GM19025 (cell line): ENCODE measurements around the gene DPF1.

Experiments
- ATAC-seq: cut with Tn5 transposase; IDR thresholded peaks from one replicate; pipeline ENCODE4 v1.9.1; 2021; ENCODE audit warnings: mild to moderate bottlenecking, low read depth, moderate library complexity; ENCODE audit not compliant: unreplicated experiment

Gene DPF1

DNA sequence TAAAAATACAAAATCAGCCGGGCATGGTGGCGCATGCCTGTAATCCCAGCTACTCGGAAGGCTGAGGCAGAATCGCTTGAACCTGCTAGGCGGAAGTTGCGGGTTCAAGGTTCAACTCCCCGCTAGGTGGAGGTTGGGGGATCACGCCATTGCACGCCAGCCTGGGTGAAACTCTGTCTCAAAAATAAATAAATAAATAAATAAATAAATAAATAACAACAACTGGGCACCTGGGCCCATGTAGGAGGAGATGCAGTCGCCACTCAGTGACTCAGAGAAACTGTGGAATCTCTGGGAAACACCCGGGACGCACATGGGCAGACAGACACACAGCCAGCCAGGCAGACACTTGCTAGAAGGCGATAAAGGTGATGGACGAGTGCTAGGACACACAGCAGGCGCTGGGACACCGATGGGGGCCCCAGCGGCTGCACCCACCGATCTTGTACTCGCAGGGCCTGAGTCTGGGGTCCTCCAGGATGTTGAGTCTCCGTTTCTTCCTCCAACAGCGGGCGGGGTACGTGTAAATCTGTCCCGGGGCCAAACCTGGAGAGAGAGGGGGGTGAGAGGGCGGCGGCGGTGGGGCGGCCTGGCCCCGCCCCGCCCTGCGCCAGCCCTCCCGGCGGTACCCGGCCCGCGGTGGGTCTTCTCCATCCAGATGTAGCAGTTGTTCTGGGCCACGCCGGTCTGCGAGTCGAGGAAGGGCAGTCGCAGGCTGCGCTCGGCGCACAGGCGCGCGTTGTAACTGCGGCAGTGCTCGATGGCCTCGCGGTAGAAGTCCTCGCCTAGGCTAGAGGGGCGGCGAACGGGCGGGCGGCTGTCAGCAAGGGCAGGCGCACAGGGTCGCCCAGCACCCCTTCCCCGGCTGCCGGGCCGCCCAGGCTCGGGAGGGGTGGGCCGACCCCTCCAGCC lies 1.8 kb downstream of the DPF1 start:
- ATAC-seq = no peak

GRCh38 chr19:38221421-38221820 lies 2.6 kb downstream of the DPF1 start:
- no peak for ATAC-seq

DNA sequence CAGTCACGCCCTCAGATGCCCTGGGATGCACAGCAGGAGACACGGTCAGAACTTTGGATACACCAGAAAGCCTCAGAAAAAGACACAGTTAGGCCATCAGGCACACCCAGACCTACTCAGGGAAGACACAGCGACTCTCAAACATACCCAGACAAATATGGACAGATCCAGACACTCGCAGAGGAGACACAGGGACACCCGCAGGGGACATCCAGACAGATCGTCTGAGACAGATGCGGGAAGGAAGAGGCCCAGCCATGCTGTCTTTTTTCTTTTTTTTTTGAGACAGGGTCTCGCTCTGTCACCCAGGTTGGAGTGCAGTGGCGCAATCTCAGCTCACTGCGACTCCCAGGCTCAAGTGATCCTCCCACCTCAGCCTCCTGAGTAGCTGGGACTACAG lies 4.8 kb downstream of the DPF1 start:
- ATAC-seq = no peak

DNA sequence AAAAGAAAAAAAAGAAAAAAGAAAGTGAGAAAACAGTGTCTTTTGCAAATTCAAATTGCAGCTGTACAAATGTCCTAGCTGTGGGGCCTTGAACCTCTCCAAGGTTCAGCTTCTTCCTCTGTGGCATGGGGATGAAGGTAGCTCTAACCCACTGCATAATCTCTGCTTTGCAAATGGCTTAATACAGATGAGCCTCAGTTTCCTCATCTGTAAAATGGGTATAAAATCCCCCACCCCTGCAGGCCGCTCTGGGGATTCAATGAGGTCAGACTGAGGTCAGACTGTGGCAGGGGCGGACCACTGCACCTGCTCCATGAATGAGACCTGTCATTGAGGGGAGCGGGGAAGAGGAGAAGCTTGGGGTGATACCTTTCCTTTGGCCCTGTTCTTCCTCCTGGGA lies 5.8 kb downstream of the DPF1 start:
- ATAC-seq = no peak

DNA sequence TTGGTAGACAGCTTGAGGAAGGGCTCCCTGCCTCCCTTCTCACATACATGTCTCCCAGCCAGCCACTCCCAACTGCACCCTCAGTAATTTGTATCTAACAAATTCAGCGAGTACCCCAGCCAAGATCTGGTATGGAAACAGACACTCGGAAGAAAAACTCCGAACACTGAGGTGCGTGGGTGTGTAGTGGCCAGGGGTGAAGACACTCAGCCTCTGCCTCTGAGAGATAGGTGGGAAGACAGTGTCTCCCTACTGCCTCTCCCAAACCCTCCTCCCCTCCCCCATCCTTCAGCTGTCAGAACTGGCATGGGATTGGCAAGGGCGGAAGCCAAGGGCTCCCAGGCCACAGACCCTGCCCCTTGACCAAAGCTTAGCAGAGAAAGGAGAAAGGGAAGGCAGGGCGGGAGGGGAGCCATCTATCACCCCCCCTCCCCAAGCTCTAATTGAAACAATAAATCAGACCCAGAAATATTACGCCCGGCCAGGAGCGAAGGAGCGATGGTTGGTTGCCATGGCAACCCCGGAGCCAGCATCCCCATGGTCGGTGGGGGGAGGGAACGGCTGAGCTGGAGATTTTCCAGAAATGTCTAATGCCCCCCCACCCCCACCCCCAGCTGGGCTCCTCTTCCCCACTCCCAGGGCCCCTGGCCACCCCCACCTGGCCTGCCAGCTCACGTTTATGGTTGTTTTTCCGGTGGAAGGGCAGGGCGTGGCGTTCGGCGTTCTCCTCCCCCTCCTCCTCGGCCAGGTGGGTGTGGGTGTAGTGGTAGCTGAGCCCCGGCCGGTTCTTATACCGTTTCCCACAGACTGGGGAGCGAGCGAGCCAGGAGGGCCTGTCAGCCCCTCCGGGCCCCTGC lies 7.0 kb downstream of the DPF1 start:
- no peak for ATAC-seq

DNA sequence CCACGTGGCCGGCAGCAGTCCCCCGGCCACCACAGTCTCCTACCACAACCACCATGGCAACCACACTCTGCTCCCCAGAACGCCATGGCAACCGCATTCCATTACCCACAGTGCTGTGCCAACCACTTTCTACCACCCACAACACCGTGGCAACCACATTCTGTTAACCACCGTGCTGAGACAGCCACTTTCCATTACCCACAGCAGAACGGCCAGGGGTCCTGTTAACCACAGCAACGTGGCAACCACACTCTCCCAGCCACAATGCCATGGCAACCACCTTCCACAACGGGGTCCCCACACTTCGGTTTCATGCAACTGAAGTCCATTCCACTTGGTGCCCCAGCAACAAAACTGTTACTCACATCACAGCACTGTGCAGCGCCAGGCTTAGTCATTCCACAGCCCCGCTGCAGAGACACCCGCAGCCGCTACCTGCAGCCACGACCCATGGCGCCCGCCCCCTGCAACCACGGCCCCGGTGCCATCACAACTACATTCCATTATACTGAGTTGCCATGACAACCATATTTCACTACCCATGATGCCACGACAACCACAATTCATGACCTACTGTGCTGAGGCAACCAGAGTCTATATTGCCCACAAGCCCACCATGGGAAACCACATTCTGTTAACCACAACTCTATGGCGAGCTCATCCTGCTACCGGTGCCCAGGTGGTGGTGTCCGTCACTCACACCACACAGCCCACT lies 10.0 kb downstream of the DPF1 start:
- no peak for ATAC-seq

- no peak for ATAC-seq
Observed at GRCh38 chr19:38213469-38213868, 10.6 kb downstream of the DPF1 start.

DNA sequence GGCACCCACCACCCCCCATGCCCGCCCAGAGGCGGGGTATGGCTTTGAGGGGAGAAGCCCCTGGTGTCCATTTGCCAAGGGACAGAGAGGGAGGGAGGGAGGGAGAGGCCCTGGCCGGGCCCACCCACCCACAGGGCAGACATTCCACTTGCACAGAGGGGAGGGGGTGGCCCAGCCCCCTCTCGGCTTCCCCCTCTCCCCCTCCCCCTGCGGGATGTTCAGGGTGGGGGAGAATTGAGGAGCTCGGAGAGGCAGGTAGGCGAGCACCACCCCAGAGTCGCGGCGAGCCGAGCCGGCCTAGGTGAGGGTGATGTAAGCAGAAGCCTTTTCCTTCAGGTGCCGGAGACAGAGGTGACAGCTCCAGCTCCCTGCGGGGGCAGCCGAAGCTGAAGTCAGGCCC lies 12.3 kb downstream of the DPF1 start:
- ATAC-seq = no peak

DNA sequence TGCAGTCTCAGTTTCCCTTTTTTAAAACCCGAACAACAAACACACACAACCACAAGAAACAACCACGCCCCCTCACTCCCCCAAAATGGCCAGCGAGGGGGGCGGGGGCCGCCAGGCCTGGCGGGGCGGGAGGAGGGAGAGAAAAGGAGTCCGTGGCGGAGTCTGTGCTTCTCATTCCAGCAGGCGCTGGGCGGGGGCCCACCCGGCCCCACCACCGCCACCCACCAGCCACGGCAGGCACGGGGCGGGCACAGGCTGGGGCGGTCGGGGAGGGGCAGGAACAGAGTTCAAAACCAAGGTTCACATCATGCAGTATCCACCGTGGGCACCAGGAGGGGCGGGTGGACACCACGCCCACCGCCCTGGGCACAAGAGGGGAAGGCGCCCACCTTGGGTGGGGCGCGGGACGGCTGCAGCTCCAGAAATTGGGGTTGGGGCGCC lies 12.9 kb downstream of the DPF1 start:
- no peak for ATAC-seq

GRCh38 chr19:38210458-38210987 lies 13.5 kb downstream of the DPF1 start:
- ATAC-seq = no peak

GRCh38 chr19:38209671-38210457 lies 14.2 kb downstream of the DPF1 start:
- ATAC-seq = no peak

DNA sequence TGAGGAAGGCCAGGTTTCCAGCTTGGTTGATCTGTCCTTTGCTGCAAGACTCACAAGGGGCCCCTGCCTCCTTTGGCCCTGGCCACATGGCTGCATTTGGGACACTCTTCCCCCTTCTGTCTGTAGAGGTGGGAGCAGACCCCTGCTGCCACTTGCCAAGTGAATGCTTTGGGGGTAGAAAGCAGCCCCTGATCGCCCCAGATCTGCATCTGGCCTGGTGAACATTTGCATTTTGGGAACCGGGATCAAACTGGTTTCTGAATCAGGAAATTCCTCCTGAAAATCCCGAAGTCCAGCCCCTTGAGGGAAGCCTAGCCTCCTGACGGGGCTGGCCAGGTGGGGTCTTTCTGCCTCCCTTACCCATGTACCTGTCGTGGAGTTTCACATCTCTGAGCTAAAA lies 14.9 kb downstream of the DPF1 start:
- ATAC-seq = no peak

- ATAC-seq = no peak
Observed at GRCh38 chr19:38208571-38208970, 15.5 kb downstream of the DPF1 start.

- ATAC-seq = no peak
Observed at GRCh38 chr19:38207543-38207942, 16.5 kb downstream of the DPF1 start.

GRCh38 chr19:38206928-38207327 lies 17.1 kb downstream of the DPF1 start:
- ATAC-seq = no peak

DNA sequence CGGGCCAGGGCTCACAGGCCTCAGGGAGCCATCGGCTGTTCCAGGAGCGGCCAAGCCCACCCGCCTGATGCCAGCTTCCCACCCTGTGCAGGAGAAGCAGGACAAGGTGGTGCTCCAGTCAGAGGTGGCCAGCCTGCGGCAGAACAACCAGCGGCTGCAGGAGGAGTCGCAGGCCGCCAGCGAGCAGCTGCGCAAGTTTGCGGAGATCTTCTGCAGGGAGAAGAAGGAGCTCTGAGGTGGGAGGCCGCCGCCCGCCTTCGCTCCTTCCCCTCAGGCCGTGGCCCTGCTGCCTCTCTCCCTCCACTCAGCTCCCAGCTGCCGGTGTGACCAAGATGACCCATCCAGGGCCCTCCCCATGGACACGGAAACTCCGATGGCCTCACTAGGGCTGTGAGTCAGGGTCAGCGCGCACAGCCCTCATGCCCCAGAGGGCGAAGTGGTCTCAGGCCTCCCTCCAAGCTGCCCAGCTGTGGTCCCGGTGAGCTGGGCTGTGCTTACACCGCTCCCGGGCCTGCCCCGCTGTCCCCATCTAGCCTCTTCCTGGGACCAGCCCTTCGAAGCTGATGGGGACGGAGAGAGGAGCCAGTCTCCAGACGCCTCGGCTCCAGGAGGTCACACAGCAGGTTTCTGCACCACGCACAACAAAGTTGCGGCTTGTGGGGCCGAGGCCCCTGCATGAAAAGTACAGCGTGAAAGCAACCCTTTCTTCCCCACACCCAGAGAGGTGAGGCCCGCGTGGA lies 17.8 kb downstream of the DPF1 start:
- no peak for ATAC-seq

GRCh38 chr19:38204728-38205127 lies 19.3 kb downstream of the DPF1 start:
- ATAC-seq = no peak

GRCh38 chr19:38204096-38204495 lies 19.9 kb downstream of the DPF1 start:
- no peak for ATAC-seq

DNA sequence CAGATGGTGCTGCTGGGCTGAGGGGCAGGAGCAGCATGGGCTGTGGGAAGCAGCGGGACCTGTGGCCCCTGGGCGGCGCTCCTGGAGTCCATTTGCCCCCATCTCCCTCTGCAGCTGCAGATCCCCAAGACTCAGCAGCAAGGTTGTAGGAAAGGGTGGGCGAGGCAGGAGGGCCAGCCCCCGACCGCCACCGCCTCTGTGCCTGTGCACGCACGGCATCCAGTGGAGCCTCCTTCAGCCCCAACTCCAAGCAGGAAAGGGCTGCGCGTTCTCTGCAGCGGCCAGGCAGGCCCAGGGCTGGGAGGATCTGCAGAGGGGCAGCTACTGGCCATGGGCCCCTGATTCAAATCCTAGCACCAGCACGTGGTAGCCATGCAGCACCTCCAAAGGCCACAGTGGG lies 20.8 kb downstream of the DPF1 start:
- ATAC-seq = no peak
